OCI-M2 (cell line): Measurements from ENCODE around the gene CLN3.
"Not testable (repeated sequence)": the region's sequence is repeated elsewhere in the genome, so short reads cannot be mapped to it uniquely, and the experiment has no call there.

Source experiments
- DNase-seq: peaks from one replicate; lab custom pipeline; 2025; ENCODE audit not compliant: unreplicated experiment; lab: John Stamatoyannopoulos, UW

Gene CLN3

DNA sequence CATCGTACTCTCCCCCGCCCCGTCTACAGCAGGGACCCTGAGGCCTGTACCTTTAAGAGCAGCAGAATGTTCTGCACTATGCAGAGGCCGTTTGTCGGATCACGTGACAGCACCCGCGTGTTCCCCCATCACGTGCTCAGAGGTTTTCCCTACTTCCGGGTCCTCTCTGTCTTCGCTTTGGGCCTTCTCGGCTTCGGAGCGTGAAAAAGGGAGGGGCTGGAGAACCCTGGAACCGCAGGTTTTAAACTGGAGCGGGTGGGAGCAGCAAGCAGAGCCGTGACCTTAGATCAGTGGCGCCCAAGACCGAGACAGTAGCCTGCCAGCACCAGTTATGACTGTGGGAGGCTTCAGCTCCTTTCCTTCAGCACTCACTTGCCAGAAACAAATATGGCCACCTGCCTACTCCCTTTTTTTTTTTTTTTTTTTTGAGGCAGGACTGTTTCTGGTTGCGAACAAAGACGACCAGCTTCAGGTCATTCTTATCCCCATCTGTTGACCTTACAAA, at the start of gene CLN3:
Gene CLN3, minus strand, starts transcription at position 105 of the 505 bp plus-strand sequence. CDS start 315 bp downstream, outside the sequence.
- DNase-seq: peak; percentile 39

DNA sequence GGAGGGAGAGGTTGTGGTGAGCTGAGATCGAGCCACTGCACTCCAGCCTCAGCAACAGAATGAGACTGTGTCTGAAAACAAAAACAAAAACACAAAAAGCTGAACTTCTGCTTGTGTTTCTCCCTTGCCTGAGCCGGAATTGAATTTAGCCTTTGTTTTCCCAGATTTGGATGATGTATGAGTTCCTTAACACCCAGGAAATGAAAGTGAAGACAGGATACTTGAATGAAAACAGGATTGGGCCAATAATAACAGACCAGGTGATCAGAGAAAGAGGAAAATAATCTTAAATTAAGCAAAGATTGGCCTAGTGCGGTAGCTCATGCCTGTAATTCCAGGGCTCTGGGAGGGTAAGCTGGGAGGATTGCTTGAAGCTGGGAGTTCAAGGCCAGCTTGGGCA, 48.5 kb upstream of the CLN3 start:
- no peak for DNase-seq

DNA sequence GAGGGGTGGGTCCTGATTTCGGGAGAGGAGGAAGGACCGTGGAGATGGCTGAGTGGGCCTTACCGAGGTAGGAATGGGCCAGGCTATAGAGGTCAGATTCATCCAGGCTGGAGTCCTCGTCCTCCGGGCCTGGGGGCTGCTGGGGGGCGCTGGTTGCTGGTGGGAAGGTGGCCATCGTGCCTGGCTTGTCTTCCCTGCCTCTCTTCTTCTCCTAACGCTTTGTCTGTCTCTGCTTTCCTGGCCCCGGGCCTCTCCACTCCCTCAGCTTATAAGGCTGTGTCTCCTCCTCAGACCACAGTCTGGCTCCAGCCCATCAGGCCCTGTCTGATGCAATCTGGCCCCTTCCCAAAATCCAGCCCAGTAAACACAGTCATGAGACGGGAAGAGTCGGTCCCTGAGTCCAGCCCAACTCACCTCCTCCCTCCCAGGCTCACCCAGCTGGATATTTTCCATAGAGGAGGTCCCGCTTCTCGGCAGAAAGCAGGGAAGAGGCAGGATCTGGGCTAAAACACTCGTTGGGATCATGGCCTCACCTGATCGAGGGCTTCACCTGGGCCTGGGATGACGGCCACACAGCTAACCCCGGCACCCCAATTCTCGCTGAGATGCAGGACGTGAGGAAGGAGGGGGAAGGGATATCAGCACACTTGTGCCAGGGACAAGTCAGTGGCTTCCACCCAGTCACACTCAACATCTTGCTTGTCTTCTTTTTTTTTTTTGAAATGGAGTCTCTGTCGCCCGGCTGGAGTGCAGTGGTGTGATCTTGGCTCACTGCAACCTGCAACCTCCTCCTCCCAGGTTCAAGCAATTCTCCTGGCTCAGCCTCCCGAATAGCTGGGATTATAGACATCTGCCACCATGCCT, 47.1 kb upstream of the CLN3 start, which contains the start of gene NUPR1:
Gene NUPR1, minus strand, starts transcription at position 242 of the 864 bp plus-strand sequence. Its CDS starts 67 bp downstream, at position 175.
- DNase-seq: no peak

DNA sequence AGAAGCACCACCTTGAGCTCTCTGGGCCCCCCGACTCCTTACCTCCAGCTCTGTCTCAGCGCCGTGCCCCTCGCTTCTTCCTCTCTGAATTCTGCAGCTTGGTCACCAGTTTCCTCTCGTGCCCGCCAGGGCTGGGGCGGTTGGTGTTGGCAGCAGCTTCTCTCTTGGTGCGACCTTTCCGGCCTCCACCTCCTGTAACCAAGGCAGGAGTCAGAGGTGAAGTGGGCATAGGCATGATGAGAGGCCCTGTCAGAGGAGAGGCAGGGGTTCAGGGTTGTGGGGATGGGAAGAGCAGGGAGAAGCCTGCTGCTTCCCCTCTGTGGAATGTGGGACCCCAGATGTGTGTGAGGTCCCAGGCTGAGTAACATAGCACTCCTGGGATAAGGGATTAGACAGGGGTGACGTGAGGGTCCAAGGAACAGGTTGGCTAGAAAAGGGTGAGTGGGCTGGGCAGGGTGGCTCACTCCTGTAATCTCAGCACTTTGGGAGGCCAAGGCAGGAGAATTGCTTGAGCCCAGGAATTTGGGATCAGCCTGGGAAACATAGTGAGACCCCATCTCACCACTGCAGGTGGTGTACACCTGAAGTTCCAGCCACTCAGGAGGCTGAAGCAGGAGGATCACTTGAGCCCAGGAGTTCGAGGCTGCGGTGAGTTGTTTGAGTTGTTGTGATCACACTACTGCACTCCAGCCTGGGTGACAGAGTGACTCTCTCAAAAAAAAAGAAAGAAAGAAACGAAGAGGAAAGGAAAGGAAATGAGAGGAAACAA, 46.3 kb upstream of the CLN3 start:
- no peak for DNase-seq

DNA sequence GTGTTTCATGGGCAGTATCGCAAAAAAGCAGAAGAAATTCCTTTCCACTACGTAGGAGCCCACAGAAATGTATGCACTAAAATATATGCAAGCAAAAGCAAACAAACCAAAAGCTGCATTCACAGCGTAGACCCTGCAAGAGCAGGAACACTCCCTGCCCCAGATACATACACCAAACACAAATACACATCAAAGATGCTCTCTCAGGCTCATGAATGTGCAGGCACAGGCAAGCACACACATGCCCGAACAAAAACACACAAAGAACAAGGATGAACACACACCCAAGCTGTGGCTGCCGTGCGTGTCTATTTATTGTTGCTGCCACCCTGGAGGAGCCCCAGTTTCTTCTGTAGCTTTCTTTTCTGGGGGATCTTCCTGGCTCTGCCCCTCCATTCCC, 45.2 kb upstream of the CLN3 start:
- no peak for DNase-seq

DNA sequence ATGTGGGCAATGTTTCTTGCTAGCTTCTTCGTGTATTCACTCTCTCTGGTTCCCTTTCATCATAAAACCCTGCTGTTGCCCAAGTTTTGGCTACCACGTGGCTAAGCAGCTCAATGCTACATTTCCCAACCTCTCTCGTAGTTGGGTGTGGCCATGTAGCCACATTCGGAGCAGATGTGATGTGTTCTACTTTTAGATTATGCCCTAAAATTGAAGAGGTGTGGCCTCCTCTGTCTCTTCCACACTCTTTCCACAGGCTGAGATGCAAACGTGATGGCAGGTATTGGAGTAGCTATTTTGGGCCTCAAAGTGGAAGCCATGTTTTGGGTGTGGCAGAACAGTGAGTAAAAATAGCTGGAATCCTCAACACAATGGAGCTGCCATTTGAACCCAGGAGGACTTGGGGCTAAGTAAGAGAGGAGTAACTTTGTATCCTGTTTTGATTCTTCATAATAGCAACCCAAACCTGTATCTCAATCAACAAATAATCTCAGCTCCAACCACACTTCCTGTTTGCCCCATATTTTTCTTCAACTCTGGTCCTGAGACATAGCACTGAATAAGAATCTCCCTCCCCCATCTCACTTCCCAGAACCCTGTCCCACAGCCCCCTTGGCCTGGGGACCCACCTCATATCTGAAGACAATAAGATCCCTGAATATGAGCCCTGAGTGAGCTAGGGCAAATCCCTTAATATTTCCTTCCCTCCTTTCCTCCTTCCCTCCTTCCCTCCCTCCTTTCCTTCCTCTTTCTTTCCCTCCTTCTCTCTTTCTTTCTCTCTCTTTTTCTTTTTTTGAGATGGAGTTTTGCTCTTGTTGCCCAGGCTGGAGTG, 42.9 kb upstream of the CLN3 start:
- no peak for DNase-seq

DNA sequence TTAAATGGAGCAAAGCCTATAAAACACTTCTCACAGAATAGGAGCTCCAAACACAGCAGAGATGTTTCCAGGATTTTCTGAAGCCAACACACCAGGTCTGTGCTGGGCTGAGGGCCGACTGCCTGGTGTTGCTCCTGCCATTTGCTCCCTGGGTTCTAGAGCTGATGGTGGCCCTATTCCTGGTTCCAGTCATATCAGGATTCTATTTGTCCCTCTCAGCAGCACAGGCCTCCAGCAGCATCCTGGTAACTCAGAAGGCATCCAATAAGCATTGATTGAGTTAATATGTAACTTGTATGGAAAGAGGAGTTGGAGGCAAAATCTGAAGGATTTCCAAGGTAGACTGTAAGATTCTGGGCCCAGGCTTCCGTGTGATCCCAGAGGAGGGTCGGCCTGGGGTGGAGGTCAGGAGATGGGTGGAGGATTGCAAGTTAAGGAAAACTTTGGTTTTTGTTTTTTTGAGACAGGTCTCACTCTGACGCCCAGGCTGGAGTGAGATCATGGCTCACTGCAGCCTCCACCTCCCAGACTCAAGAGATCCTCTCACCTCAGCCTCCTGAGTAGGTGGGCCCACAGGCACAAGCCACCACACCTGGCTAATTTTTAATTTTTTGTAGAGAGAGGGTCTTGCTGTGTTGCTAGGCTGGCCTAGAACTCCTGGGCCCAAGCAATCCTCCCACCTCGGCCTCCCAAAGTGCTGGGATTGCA, 41.2 kb upstream of the CLN3 start:
- no peak for DNase-seq

DNA sequence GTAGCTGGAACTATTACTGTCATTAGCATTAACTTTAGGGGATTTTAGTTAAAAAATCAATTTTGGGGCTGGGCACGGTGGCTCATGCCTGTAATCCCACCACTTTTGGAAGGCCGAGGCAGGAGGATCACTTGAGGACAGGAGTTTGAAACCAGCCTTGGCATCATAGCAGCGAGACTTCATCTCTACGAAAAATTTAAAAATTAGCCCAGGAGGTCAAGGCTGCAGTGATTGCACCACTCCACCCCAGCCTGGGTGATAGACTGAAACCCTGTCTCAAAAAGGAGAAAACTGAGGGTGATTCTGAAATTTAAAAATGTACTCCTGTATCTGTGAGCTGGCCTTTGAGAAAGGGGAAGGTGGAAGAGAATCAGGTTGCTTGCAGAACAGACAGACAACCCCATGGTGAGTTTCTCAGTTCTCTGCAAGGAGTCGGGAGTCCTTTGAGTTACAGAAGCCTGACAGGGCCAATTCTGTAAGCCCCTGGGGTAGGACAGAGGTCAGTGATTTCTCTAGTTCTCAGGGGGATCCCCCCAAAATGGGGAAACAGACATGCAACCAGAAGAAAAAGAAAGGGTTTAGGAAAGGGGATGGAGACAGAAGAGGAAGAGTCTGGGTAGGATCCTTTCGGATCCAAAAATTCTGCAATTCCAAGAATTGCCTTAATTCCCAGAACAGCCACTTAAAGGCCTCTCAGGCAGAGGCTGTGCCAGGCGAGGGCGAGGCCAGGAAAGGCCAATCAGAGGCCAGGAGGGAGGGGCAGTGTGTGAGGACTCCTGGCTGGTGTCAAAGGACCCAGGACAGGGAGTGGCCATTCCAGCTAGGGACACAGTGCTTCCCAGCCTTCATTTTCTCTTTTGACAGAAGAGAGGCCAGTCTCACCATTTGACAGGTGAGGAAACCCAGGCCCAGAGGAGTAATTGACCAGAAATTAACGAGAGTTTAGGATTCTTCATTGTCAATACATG, 40.2 kb upstream of the CLN3 start:
- no peak for DNase-seq

DNA sequence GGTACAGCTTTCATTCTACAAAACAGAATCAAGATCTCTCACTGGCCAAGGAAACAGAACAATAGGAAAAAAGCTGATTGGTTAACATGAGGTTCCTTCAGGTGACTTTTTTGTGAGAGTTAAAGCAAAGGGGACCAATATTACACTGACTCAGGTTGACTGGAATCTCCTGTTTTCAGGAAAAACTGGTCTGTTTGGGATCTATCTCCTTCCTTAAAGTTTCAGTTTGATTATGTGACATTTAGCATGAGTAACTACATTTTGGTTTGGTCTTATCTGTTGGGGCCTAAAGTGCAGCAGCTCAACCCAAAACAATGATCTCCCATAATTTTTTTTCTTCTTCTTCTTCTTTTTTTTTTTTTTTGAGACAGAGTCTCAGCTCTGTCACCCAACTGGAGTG, 37.2 kb upstream of the CLN3 start:
- no peak for DNase-seq

DNA sequence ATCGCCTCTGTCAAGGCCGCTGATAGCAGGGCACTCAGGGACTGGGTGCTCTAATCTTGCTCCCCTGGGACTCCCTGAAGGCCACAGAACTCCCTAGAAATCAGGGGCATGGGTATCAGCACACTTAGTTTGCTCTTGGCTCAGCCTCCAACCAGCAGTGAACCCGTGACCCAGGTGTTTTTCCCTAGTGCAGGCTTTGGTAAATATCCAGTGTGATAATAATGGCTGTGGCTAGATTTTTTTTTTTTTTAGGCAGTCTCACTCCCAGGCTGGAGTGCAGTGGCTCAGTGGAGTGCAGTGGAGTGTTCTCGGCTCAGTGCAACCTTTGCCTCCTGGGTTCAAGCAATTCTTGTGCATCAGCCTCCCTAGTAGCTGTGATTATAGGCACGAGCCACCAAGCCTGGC, 36.6 kb upstream of the CLN3 start:
- DNase-seq: no peak

DNA sequence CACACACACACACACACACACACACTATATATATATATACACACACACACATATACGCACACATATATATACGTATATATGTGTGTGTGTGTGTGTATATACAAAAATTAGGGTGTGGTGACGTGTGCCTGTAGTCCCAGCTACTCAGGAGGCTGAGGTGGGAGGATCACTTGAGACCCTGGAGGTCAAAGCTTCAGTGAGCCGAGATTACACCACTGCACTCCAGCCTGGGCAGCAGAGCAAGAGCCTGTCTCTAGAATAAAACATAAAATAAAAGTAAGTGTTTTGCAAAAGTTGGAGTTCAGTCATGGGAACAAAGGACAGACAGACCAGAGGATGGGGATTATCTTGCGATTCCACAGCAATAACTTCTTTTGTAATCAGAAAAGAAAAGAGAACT, 36.1 kb upstream of the CLN3 start:
- no peak for DNase-seq

DNA sequence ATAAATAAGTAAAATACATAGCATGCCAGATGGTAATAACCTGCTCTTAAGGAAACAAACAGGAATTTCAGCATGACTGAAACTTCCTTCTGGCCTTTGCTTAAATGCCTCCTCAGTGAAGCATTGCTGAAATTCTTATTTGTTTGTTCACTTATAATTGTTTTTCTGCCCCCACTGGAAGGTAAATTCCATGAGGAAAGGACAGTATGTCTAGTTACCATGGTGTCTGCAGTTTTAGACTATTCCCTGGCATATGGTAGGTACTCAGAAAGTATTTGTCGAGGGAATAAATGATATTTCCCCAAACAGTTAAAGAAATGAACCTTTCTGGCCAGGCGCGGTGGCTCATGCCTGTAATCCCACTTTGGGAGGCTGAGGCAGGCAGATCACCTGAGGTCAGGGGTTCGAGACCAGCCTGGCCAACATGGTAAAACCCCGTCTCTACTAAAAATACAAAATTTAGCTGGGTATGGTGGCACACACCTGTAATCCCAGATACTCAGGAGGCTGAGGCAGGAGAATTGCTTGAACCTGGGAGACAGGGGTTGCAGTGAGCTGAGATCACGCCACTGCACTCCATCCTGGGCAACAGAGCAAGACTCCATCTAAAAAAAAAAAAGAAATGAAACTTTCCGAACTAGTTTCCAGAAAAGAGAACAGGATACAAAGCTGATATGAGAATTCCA, 35.4 kb upstream of the CLN3 start:
- not testable (repeated sequence) for DNase-seq

DNA sequence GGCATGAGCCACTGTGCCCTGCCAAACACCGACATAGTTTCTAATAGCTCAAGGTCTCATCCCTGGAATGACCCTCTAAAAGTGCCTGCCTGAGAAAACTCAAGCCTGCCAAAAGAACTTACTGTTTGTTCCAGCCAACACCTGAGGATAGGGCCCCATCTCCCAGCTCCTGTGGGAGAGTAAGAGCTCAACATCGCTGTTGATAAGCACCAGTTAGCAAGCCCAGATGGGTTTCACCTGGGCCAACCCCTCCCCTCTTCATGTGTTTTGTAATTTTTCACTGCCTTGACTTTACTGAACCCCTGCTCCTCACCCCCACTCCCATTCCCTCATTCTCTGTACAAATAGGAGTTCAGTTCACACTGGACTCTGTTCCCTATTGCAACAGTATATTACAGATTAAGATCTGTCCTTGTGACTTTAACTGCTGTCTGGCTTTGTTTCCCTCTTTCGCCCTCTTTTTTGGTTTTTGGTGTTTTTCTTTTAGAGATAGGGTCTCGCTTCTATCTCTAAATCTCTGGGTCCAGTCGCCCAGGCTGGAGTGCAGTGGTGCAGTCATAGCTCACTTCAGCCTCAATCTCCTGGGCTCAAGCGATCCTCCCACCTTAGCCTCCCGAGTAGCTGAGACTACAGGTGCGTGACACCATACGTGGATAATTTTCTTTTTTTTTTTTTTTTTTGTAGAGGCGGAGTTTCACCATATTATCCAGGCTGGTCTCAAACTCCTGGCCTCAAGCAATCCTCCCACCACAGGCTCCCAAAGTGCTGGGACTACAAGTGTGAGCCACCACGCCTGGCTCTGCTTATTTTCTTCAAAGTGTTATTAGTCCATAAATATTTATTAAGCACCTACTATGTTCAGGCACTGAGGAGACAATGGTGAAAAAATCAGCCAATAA, 34.6 kb upstream of the CLN3 start:
- DNase-seq: no peak

DNA sequence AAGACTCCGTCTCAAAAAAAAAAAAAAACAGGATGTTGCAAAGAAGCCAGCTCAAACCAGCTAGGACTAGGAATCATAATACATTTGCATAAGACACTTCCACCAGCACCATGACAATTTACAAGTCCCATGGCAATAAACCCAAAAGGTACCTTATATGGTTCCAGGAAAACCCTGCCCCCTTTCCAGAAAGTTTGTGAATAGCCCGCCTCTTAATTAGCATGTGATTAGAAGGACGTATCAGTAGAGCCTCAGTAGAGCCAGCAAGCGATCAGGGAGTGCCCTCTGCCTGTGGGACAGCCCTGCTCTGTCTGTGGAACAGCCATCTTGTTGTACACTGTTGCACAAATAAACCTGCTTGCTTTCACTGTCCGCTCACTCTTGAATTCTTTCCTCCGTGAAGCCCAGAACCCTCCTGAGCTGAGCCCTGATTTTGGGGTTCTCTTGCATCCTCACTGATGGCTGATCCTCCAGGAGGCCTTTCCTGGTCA, 32.9 kb upstream of the CLN3 start:
- no peak for DNase-seq

DNA sequence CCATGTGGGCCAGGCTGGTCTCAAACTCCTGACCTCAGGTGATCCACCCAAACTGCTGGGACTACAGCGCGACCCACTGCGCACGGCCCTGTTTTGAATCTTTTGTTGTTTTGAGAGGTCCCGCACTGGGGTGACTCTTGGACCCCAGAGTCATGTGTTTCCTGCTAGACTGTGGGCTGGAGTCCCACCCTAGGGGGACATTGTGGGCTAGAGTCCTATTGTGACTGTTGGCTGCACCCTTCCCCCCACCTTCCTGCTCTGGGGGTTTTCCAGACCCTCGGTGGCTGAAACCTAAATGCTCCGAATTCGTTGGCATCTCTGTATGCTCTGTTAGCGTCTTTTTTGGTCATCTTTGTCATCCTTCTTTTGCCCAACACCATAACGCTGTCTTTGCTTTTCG, 30.9 kb upstream of the CLN3 start:
- DNase-seq: no peak

DNA sequence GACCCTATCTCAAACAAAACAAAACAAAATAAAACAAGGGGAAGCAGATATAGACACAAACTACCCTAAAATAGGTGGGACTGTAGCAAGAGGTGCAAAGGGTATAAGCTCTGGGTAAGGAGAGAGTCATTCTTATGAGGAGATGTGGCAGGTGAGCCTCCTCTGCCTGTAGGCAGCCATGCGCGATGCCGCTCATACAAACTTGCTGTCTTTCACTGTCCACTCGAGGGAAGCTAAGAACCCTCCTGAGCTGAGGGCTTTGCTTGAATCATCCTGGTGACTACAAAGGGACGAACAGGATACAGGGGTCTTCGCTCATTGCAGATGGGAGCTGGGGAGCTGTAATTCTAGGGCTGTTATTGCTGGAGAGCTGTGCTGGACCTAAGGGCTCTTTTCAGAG, 29.6 kb upstream of the CLN3 start:
- no peak for DNase-seq

DNA sequence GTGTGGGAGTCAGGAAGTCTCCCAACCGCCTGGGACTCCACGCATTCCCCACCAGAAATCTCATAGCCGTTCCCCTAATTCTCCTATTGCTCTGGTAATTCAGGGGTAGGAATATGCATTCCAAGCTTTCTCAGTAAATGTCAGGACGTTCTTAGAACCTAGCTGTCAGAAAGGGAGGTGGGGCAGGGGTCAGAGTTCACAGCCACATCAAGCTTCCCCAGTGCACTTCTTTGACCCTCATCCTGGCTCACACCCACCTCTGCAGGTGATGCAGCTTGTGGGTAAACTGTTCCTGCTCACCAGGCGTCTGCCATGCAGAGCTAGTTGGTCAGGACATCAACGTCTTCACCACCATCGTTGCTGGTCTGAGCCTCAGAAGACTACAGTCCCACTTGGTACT, 28.8 kb upstream of the CLN3 start:
- no peak for DNase-seq

DNA sequence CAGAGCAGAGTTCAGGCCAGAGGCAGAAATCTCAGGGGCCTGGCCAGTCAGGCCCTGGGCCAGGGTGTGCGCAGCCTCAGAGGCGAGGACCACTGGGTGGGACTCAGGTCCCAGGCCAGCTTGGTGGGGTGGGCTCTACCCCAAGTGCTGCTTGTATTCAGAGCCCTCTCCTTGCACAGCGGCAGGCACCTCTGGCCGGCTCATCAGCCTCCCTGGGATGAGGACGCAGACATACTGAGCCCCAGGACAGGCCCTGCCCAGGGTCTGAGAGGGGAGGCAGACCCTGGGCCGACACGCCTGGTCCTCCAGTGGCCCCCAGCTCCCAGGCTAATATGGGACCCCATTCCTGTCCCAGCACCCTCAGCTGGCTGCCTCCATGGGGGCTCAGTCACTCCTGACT, 22.4 kb upstream of the CLN3 start:
- DNase-seq: no peak
